Measurements from ENCODE around the gene SNCAIP. TPM values are rescaled to one million over a fixed set of nuclear protein-coding genes. Genes with fewer than 3 reads are reported as not detected.

Gene SNCAIP
- total and polyA plus RNA-seq, 12 donors, result 0.54 to 2.5 (median 1.4) TPM

DNA sequence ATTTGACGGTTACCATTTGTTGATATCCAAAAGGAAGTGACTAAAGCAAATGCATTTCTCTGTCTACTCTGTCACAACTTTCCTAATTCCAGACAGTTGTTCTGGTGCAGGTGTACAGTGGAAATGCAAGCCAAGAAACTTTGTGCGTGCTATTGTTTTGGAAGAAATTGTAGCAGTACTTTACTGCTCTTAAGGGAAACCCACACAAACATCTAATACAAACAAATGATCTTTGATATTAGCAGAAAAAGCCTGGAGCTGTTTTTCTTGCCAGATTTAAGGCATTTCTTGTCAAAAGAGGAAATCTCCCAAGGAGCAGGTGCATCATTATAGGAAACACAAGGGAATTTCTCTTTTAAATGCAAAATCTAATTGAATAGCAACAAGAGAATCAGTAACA lies 2.0 kb downstream of the SNCAIP start:
- no peak for ATAC-seq
- H3K4me3 ChIP-seq, result peak overlapping the region in 3 of 10 donors; percentile 72 to 87 (median 75)
- peaks cover 0 to under 1% (median 0%) of the 10 kb centered on the region in 11 donors for H3K9me3 ChIP-seq

DNA sequence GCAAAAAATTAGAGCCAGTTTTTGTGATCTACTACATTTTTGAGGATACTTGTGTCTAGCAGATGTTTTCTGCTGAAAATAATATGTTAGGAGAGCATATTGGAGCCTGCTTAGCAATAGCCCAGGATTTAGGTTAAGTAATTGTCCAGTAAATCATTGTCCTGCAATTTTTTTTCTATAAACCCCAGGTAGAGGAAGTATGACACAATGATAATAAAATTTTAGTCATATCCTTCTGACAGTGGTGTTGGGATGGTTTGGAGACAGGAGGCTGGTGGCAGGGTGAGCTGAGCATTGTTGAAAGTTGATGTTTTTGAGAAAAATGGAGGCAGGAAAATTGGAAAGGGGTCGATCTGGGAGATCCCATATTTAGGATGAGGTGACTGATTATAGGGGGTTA lies 3.5 kb downstream of the SNCAIP start:
- no peak for DNase-seq
- intact Hi-C loops (cut with DNase I), result loop anchor here in 1 of 10 donors (10.0 kb wide), 1 partner anchor 121 kb away; no protein-coding TSS in a partner anchor
- 82 to 88% methylated on average over 1 of the region's 1 CpG for WGBS, 2 donors

More for the DNA sequence above, 2.0 kb downstream of the SNCAIP start:
- TF ChIP-seq, protein P1, sequence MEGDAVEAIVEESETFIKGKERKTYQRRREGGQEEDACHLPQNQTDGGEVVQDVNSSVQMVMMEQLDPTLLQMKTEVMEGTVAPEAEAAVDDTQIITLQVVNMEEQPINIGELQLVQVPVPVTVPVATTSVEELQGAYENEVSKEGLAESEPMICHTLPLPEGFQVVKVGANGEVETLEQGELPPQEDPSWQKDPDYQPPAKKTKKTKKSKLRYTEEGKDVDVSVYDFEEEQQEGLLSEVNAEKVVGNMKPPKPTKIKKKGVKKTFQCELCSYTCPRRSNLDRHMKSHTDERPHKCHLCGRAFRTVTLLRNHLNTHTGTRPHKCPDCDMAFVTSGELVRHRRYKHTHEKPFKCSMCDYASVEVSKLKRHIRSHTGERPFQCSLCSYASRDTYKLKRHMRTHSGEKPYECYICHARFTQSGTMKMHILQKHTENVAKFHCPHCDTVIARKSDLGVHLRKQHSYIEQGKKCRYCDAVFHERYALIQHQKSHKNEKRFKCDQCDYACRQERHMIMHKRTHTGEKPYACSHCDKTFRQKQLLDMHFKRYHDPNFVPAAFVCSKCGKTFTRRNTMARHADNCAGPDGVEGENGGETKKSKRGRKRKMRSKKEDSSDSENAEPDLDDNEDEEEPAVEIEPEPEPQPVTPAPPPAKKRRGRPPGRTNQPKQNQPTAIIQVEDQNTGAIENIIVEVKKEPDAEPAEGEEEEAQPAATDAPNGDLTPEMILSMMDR (IDR thresholded peaks at IDR 0.05), result no peak
- Histone ChIP-seq H3K36me3 (no peaks in the 10 kb centered on the region), H3K4me1 (peaks cover 0 to 27% (median 15%) of the 10 kb centered on the region in 9 donors), H3K27me3 (peaks cover 0 to 74% (median 34%) of the 10 kb centered on the region in 7 donors), H3K27ac (no peak overlapping the region)
- WGBS, 2 donors, result 53 to 65% methylated on average over 2 of the region's 2 CpGs
- no peak for DNase-seq
- intact Hi-C loops (cut with DNase I), result loop anchor here in 2 of 10 donors (5.0 to 10.0 kb wide), 2 partner anchors 119 to 122 kb away; no protein-coding TSS in a partner anchor

DNA sequence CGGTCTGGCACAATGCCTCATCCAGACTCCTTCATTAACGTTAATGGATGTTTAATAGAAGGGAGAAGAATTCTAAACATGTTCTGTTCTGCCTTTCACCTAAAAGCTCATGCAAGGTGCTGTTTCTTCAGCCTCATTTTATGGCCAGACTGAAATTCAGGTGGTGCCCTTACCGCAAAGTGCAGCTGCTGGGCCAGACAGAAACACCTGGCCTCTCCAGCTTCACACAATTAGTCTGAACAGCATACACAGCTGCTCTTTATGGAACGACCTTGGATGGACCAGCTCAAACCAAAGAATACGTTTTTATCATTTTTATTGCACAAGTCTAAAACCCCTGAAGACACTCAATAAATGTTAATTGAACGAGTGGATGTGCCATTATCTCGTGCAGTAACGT lies 4.6 kb downstream of the SNCAIP start:
- DNase-seq (no peak), ATAC-seq (no peak)
- intact Hi-C loops (cut with DNase I), result loop anchor here in 1 of 10 donors (10.0 kb wide), 1 partner anchor 122 kb away; no protein-coding TSS in a partner anchor
- peaks cover 0 to 59% (median 27%) of the 10 kb centered on the region in 7 donors for H3K27me3 ChIP-seq
- no peaks in the 10 kb centered on the region for H3K9me3 ChIP-seq
- H3K36me3 ChIP-seq, result no peaks in the 10 kb centered on the region
- H3K4me3 ChIP-seq, result no peak overlapping the region
- H3K27ac ChIP-seq, result no peak overlapping the region
- peaks cover 0 to 27% (median 15%) of the 10 kb centered on the region in 9 donors for H3K4me1 ChIP-seq
- TF ChIP-seq, protein P1 (IDR thresholded peaks at IDR 0.05), result no peak
- 83 to 86% methylated on average over 8 of the region's 8 CpGs for WGBS, 2 donors

More for the DNA sequence above, 3.5 kb downstream of the SNCAIP start:
- H3K9me3 ChIP-seq, result no peaks in the 10 kb centered on the region
- ATAC-seq, result no peak
- no peaks in the 10 kb centered on the region for H3K36me3 ChIP-seq
- no peak overlapping the region for H3K27ac ChIP-seq
- H3K4me1 ChIP-seq, result peaks cover 0 to 27% (median 15%) of the 10 kb centered on the region in 9 donors
- peaks cover 0 to 63% (median 33%) of the 10 kb centered on the region in 7 donors for H3K27me3 ChIP-seq
- H3K4me3 ChIP-seq, result no peak overlapping the region
- TF ChIP-seq, protein P1 (IDR thresholded peaks at IDR 0.05), result no peak

DNA sequence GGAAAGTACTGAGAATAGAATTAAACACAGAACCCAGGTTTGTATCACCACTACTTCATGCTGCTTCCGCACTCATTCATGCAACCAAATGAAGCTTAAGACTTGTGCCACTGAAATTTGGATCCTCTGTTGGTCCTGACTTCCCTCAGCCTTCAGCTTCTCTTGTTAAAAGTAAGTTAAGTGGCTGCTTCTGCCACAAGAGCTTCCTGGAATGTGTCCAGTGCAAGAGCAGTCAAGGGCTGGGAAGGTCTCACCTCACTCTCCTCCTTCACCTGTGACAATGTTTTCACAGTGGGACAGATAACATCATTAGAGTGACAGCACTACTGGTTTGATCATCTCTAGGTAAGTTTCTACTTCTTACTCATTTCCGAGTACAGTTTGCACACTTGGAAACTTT lies 7.9 kb downstream of the SNCAIP start:
- H3K27me3 ChIP-seq, result peaks cover 0 to 31% (median 17%) of the 10 kb centered on the region in 7 donors
- intact Hi-C loops (cut with DNase I), result loop anchor here in 1 of 10 donors (10.0 kb wide), 1 partner anchor 125 kb away; no protein-coding TSS in a partner anchor
- no peak for DNase-seq
- 57 to 76% methylated on average over 2 of the region's 2 CpGs for WGBS, 2 donors
- no peak for ATAC-seq
- H3K4me1 ChIP-seq, result peaks cover 0 to 11% (median 0%) of the 10 kb centered on the region in 9 donors
- H3K4me3 ChIP-seq, result no peak overlapping the region
- no peak overlapping the region for H3K27ac ChIP-seq
- no peaks in the 10 kb centered on the region for H3K9me3 ChIP-seq
- H3K36me3 ChIP-seq, result no peaks in the 10 kb centered on the region
- TF ChIP-seq, protein P1 (IDR thresholded peaks at IDR 0.05), result no peak
